Activated CD8-positive, alpha-beta memory T cell treated with anti-CD3 and anti-CD28 coated beads for 36 hours (primary cell): Measurements from ENCODE around the gene MUSTN1. TPM values are rescaled to one million over a fixed set of nuclear protein-coding genes. Genes with fewer than 3 reads are reported as not detected.

Experiments used
- CTCF ChIA-PET: fragments of 350-600 bp; sonication (Branson Sonifier 250); formaldehyde crosslinking; loops from one replicate; lab custom pipeline; 2021; ENCODE audit warnings: antibody characterized with exemption; lab: Charles Lee
- POLR2A ChIA-PET: fragments of 350-600 bp; sonication (Branson Sonifier 250); formaldehyde crosslinking; loops from one replicate; lab custom pipeline; 2021; ENCODE audit warnings: antibody characterized with exemption; lab: Charles Lee
- total RNA-seq, 2 experiments: library from RNA; stranded (reverse); gene quantifications; one replicate each; pipeline ENCODE4 v1.2.3, GENCODE V29; 2021

The MUSTN1 gene
- total RNA-seq, 2 experiments from 2014 or later: 0.61 TPM; not detected in 1

GRCh38 chr3:52841211-52841980 is 6.6 kb upstream of the MUSTN1 start:
- ChIA-PET CTCF (interaction anchor here (0.9 kb wide), 1 partner anchor 43 kb away, joined by 3 read pairs; no protein-coding TSS in a partner anchor), POLR2A (interaction anchor here (0.6 kb wide), 1 partner anchor 242 kb away, joined by 8 read pairs; no protein-coding TSS in a partner anchor)

GRCh38 chr3:52839892-52840545 is 5.2 kb upstream of the MUSTN1 start:
- ChIA-PET POLR2A (interaction anchor here (0.7 kb wide), 1 partner anchor 50 kb away, joined by 3 read pairs; no protein-coding TSS in a partner anchor), CTCF (no interaction called here)

- ChIA-PET POLR2A (no interaction called here), CTCF (no interaction called here)
Measured at GRCh38 chr3:52839268-52839575, 4.4 kb upstream of the MUSTN1 start.

- ChIA-PET CTCF (interaction anchor here (1.1 to 1.5 kb wide), 2 partner anchors 10 to 191 kb away, joined by 3 to 4 read pairs; no protein-coding TSS in a partner anchor), POLR2A (no interaction called here)
Measured at GRCh38 chr3:52838561-52839267, 3.9 kb upstream of the MUSTN1 start.

- POLR2A ChIA-PET: no interaction called here
- CTCF ChIA-PET: interaction anchor here (1.5 kb wide), 1 partner anchor 11 kb away, joined by 4 read pairs; no protein-coding TSS in a partner anchor
Measured at GRCh38 chr3:52836986-52837385, 2.2 kb upstream of the MUSTN1 start.

GRCh38 chr3:52836471-52836845 is 1.6 kb upstream of the MUSTN1 start:
- ChIA-PET POLR2A (no interaction called here), CTCF (no interaction called here)

- CTCF ChIA-PET: no interaction called here
Measured at GRCh38 chr3:52835766-52836470, 1.1 kb upstream of the MUSTN1 start.

GRCh38 chr3:52833202-52833601 is 1.6 kb downstream of the MUSTN1 start:
- ChIA-PET CTCF (no interaction called here), POLR2A (no interaction called here)

More at GRCh38 chr3:52835766-52836470, 1.1 kb upstream of the MUSTN1 start:
- POLR2A ChIA-PET: no interaction called here

GRCh38 chr3:52831500-52832301 is 3.1 kb downstream of the MUSTN1 start:
- ChIA-PET POLR2A (no interaction called here), CTCF (no interaction called here)

GRCh38 chr3:52830535-52831258 is 4.1 kb downstream of the MUSTN1 start, which contains the start of gene ITIH4:
ITIH4 (minus strand) TSS chr3:52830672; CDS start chr3:52830642, 30 bp downstream.
- POLR2A ChIA-PET: no interaction called here
- CTCF ChIA-PET: no interaction called here

GRCh38 chr3:52829906-52830463 is 4.8 kb downstream of the MUSTN1 start:
- ChIA-PET POLR2A (interaction anchor here (0.6 kb wide), 1 partner anchor 15 kb away, joined by 3 read pairs; no protein-coding TSS in a partner anchor), CTCF (no interaction called here)

- ChIA-PET POLR2A (interaction anchor here (0.6 kb wide), 1 partner anchor 14 kb away, joined by 3 read pairs; no protein-coding TSS in a partner anchor), CTCF (no interaction called here)
Measured at GRCh38 chr3:52829482-52829881, 5.3 kb downstream of the MUSTN1 start.

GRCh38 chr3:52827866-52828376 is 6.9 kb downstream of the MUSTN1 start:
- CTCF ChIA-PET: no interaction called here
- POLR2A ChIA-PET: no interaction called here

- CTCF ChIA-PET: no interaction called here
Measured at GRCh38 chr3:52827441-52827840, 7.4 kb downstream of the MUSTN1 start.

GRCh38 chr3:52824037-52824436 is 10.8 kb downstream of the MUSTN1 start:
- POLR2A ChIA-PET: no interaction called here

More at GRCh38 chr3:52827441-52827840, 7.4 kb downstream of the MUSTN1 start:
- POLR2A ChIA-PET: no interaction called here

GRCh38 chr3:52822363-52822762 is 12.5 kb downstream of the MUSTN1 start:
- POLR2A ChIA-PET: no interaction called here
- CTCF ChIA-PET: no interaction called here

More at GRCh38 chr3:52824037-52824436, 10.8 kb downstream of the MUSTN1 start:
- CTCF ChIA-PET: no interaction called here

- ChIA-PET CTCF (interaction anchor here (0.6 to 1.3 kb wide), 5 partner anchors 30 to 314 kb away, joined by 3 to 6 read pairs (median 4); partner anchors contain the start of gene NEK4), POLR2A (no interaction called here)
Measured at GRCh38 chr3:52820736-52821135, 14.1 kb downstream of the MUSTN1 start.
